Psoas muscle (tissue), 8 donors: Measurements from ENCODE around the gene DCUN1D4. TPM values are rescaled to one million over a fixed set of nuclear protein-coding genes. Genes with fewer than 3 reads are reported as not detected.
"Not testable (repeated sequence)": the region's sequence is repeated elsewhere in the genome, so short reads cannot be mapped to it uniquely, and the experiment has no call there.

Experiments used
- ATAC-seq, 4 donors: fragments of 200-7000 bp; cut with Tn5 transposase; one replicate each; pipeline ENCODE4 v1.9.1; 2020; ENCODE audit warnings: moderate library complexity in 3 of 4, mild to moderate bottlenecking in 2 of 4
- DNase-seq, 2 donors: peaks; one replicate each; pipeline ENCODE4 v3.0.0-alpha.2; 2020
- H3K27ac ChIP-seq: fragments of 200-600 bp; one replicate; pipeline ENCODE4 v1.8.0; 2022
- H3K27me3 ChIP-seq, 3 donors: fragments of 200-600 bp in 1 of 3; one replicate each; pipeline versions ENCODE4 v1.6.1 to v1.8.0; 2013 to 2022; ENCODE audit warnings: low read length in 2 of 3, mild to moderate bottlenecking in 2 of 3, moderate library complexity in 1 of 3; ENCODE audit not compliant: insufficient read depth in 3 of 3
- H3K36me3 ChIP-seq, 2 donors: fragments of 200-600 bp in 1 of 2; one replicate each; pipeline versions ENCODE4 v1.6.1 to v1.8.0; 2013 to 2022; ENCODE audit warnings: low read depth in 1 of 2, mild to moderate bottlenecking in 1 of 2, moderate library complexity in 1 of 2; ENCODE audit not compliant: insufficient read depth in 1 of 2
- H3K4me1 ChIP-seq: fragments of 200-600 bp; one replicate; pipeline ENCODE4 v1.8.0; 2022
- H3K4me3 ChIP-seq: fragments of 200-600 bp; one replicate; pipeline ENCODE4 v1.8.0; 2022; ENCODE audit warnings: mild to moderate bottlenecking
- H3K9me3 ChIP-seq: fragments of 200-600 bp; one replicate; pipeline ENCODE4 v1.8.0; 2022
- CTCF ChIP-seq: fragments of 200-600 bp; IDR thresholded peaks from one replicate; pipeline ENCODE4 v1.8.0; 2022; ENCODE audit warnings: antibody characterized with exemption
- WGBS, 3 donors: extraction: QIAGEN DNeasy Blood & Tissue Kit; methylation state at CpG; one replicate each; pipeline versions ENCODE4 v1.1.6 to v1.1.7; 2013; 5-methylcytosine and 5-hydroxymethylcytosine counted together
- intact Hi-C, 2 donors: fragments of 100-400 bp; cut with DNase I; formaldehyde crosslinking; loops; one replicate each; pipeline versions ENCODE4 v1.11.0 to v1.14.2; 2022
- polyA plus RNA-seq, 3 donors: library from polyadenylated mRNA; stranded (reverse); fragments of 200-250 nt; gene quantifications; one replicate each; pipeline ENCODE4 v1.2.3, GENCODE V29; 2013
- total RNA-seq, 4 donors: library from RNA; stranded (reverse); fragmentation: NEBNext Ultra II Directional in 2 of 4; extraction: Animal tissue kit (Norgen Biotek cat#: 25700) in 2 of 4; gene quantifications; one replicate each; pipeline versions ENCODE4 v1.2.1 to v1.2.4, GENCODE V29; 2021 to 2023
- donor health status: healthy with polysubstance abuse.
- donor health status: DM: no; HTN: no; CAD: no; lungs with moderate emphysema.
- donor health status: Bipolar disorder and iron deficiency.
- donor health status: healthy.
- donor health status: DM: yes; HTN: yes; CAD: no.
- donor health status: DM: no; HTN: no; CAD: no.
- donor health status: DM: no; HTN: no; CAD: no.
- donor health status: DM: yes; HTN: yes; CAD: no.

Gene DCUN1D4
- total and polyA plus RNA-seq, 7 donors: 13.5 to 43.1 (median 26.0) TPM

DNA sequence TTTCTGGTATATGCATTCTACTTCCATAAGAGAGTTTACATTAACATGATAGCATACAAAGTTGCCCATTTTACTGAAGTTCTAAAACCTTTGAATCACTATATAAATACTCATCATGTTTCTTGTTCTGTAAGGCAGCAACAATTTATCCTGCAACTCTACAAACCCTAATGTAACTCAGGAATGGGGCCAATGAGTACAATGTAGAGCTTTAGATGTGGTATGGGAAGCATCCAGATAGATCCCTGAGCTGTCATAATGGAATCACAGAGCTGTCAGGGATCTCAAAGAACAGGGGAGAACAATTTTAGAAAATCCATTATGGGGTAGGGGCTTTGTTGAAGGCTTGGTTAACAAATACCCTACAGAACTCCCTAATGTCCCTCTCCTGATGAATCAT is 88.5 kb downstream of the DCUN1D4 start:
- no peak for TF ChIP-seq CTCF
- no peaks in the 10 kb centered on the region for H3K9me3 ChIP-seq
- no peak overlapping the region for H3K27ac ChIP-seq
- DNase-seq: no peak
- ATAC-seq: no peak
- no peaks in the 10 kb centered on the region for H3K4me1 ChIP-seq
- H3K4me3 ChIP-seq: no peak overlapping the region
- intact Hi-C loops: no loop called here
- H3K36me3 ChIP-seq: no peaks in the 10 kb centered on the region
- H3K27me3 ChIP-seq: no peaks in the 10 kb centered on the region

- TF ChIP-seq CTCF: no peak
- 29 to 34% (median 34%) methylated on average over 2 of the region's 2 CpGs for WGBS, 3 donors
- Histone ChIP-seq H3K4me1 (no peaks in the 10 kb centered on the region), H3K27me3 (no peaks in the 10 kb centered on the region), H3K9me3 (no peaks in the 10 kb centered on the region), H3K4me3 (no peak overlapping the region), H3K27ac (no peak overlapping the region), H3K36me3 (no peaks in the 10 kb centered on the region)
- ATAC-seq (no peak), DNase-seq (no peak)
- intact Hi-C loops: no loop called here
These were observed 89.3 kb downstream of the DCUN1D4 start for GRCh38 chr4:51932261-51932660.

- Histone ChIP-seq H3K9me3 (no peaks in the 10 kb centered on the region), H3K36me3 (no peaks in the 10 kb centered on the region), H3K4me1 (no peaks in the 10 kb centered on the region), H3K27ac (no peak overlapping the region), H3K27me3 (no peaks in the 10 kb centered on the region), H3K4me3 (no peak overlapping the region)
- ATAC-seq: no peak
- DNase-seq: no peak
- TF ChIP-seq CTCF: no peak
- intact Hi-C loops: no loop called here
- 69 to 74% (median 72%) methylated on average over 3 of the region's 3 CpGs for WGBS, 3 donors
These were observed 89.7 kb downstream of the DCUN1D4 start for GRCh38 chr4:51932684-51933083.

DNA sequence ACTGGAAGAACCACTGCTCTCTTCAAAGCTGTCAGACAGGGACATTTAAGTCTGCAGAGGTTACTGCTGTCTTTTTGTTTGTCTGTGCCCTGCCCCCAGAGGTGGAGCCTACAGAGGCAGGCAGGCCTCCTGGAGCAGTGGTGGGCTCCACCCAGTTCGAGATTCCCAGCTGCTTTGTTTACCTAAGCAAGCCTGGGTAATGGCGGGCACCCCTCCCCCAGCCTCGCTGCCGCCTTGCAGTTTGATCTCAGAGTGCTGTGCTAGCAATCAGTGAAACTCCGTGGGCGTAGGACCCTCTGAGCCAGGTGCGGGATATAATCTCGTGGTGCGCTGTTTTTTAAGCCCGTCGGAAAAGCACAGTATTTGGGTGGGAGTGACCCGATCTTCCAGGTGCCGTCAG is 97.5 kb downstream of the DCUN1D4 start:
- H3K4me3 ChIP-seq, ATAC-seq, H3K27me3 ChIP-seq, DNase-seq, H3K4me1 ChIP-seq, intact Hi-C loops, H3K36me3 ChIP-seq, H3K27ac ChIP-seq, H3K9me3 ChIP-seq: not testable (repeated sequence)
- 87 to 90% (median 89%) methylated on average over 12 to 13 of the region's 13 CpGs for WGBS, 3 donors

DNA sequence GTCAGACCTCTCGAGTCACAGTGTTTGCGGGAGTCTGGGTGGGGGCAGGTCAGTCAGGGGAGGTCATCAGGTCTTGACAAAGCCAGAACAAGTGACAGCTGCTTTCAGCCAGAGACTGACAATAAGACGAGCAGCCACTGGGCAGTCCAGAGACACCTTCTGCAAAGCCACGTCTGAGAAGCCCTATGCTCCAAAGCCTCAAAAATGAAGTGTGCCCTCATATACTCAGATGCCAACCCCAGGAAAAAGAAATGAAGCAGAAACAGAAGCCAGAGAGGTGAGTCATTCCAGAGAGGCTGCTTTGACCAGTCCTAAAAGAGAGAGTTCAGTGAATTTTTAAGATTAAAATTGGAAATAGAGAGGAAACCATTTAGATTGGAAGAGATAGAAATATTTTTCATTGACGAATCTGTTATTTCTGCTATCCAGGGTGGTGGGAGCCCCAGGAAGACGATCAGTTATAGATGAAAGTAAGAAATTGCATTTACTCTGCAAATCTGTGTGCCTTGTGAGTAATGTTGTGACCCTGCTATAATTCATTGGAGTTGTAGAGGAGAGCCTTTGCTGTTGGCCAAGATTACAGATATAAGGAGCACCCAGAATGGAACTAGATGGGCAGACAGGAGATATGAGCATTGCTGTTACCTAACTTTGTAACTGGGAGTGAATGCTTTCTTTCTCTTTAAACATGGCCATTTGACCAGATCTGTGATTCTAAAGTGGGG is 99.3 kb downstream of the DCUN1D4 start:
- no peak for TF ChIP-seq CTCF
- no peak for DNase-seq
- intact Hi-C loops: no loop called here
- WGBS, 3 donors: 77 to 84% (median 77%) methylated on average over 6 of the region's 6 CpGs
- no peaks in the 10 kb centered on the region for H3K4me1 ChIP-seq
- ATAC-seq: no peak
- H3K36me3 ChIP-seq: no peaks in the 10 kb centered on the region
- no peak overlapping the region for H3K4me3 ChIP-seq
- no peak overlapping the region for H3K27ac ChIP-seq
- H3K9me3 ChIP-seq: no peaks in the 10 kb centered on the region
- no peaks in the 10 kb centered on the region for H3K27me3 ChIP-seq
